ENCODE data around the gene SLC25A21.

The SLC25A21 gene

DNA sequence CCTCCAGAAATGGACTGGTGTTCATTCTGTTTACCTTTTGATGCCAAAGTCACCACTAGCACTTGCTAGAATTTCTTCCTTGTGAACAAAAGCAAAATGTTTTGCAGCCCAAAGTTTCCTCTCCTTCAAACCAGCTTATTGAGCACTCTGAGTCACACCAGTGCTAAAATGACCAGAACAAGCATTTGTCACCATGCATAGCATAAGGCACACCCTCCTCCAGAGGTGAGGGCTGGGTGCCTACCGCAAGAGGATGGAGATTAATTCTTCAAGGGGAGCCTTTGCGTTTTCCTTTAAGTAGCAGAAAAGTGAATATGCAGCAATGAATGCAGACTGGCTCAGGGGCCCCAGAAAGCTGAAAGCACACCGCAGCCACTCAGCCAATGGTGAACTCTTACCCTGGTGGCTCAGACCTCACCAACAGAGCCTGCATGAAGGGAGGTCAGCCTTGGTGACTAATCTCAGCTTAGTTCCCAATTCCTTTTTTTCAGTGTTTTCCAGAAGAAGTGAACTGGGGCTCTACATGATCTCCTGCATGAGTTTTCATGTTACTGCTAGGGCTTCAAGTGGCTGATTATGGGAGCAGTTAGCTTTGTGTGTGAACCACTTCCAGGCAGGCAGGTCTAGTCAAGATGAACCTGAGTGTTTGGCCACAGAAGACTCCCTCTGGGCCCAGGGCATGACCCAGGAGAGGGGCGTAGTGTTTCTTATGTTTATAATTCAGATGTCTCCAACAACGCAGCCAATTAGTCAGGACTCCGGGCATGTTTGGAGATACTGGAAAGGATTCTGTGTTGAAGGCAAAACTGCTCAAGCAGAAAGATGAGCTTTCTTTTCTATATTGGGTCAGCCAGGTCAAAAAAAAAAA is 414.4 kb downstream of the SLC25A21 start:
- no peak for DNase-seq (ENCODE audit: low read depth)

DNA sequence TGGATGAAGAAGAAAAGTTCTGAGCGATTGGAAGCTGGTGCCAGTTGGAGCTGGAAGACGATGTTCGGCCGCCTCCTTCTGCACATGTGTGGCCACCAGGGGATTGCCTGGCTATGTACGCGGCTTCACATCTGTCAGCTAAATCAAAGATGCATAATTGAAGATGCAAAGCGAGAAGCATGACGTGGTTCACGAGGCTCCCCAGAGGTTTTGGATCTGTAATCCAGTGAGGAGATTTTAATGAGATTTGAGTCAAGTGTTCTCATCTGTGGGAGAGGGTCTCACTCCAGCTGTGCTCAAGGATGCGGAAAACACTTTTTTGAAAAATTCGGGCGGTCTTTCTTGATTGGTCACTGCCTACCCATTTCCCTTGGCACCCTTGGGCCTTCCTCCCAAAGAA is 416.2 kb downstream of the SLC25A21 start:
- no peak for DNase-seq (ENCODE audit: low read depth)

DNA sequence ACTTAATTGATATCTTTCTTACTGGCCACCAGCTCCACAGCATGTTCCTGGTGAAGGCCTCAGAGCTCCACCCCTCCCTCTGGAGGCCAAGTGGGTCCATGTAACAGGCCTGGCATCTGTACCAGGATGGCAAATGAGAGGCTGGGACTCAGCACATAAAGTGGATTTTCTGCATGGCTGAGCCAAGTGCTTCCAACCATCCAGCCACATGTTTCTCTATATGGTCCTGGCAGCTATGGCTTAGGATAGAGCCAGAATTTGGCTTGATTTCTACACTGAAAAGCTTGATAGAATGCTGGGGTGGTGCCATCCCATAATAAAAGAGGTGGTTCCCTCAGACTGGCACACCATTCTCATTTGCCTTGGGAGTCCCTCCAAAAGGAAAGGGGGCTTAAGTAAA is 416.6 kb downstream of the SLC25A21 start:
- no peak for DNase-seq (ENCODE audit: low read depth)

DNA sequence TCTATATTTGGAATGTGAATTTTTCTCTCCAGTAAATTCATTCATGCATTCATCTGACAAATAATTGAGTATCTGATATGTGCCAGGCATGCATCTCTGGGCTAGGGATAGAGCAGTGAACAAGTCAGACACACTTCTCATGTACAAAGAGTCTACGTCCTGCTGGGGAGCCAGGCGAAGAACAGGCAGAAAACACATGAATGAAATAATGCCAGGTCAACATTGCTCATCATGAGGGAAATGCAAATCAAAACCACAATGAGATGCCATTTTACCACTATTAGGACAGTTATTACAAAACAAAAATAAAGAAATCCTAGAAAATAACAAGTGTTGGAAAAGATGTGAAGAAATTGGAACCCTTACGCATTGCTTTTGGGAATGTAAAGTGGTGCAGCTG is 420.5 kb downstream of the SLC25A21 start:
- DNase-seq (ENCODE audit: low read depth): no peak

DNA sequence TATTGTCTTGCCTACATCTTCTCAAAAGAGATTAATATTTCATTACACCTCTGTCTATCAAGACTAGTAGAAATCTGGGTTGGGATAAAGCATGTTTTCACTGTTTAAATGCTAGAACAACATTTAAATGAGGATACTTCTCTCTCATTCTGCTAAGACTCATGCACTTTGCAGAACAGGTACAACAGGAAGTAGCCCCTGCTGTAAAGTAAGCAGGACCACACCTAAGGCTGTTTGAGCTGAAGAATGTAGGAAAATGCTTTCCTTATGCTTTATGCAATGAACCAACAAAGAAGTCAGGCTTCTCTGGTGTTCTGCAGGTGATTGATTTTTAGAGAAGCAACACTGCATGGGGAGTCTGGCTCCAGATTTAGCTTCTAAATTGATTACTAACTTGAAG is 421.3 kb downstream of the SLC25A21 start:
- no peak for DNase-seq (ENCODE audit: low read depth)

DNA sequence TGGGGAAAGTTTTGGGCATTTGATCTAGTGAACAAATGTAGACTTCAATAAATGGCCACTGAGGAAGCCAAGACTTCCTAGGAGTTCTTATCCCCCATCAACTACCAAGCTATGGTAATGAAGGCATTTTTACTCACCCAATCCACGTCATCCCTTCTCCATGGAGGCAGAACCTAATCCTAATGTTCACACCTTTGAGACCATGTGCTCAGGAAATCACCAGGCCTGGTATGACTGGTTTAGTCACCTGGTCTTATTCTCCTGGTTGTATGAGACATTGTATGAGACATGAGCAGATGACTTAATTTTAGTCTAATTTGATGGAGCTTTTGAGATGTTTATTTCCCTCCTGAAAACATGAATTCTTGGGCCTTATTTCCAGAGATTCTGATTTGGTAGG is 422.2 kb downstream of the SLC25A21 start:
- no peak for DNase-seq (ENCODE audit: low read depth)

DNA sequence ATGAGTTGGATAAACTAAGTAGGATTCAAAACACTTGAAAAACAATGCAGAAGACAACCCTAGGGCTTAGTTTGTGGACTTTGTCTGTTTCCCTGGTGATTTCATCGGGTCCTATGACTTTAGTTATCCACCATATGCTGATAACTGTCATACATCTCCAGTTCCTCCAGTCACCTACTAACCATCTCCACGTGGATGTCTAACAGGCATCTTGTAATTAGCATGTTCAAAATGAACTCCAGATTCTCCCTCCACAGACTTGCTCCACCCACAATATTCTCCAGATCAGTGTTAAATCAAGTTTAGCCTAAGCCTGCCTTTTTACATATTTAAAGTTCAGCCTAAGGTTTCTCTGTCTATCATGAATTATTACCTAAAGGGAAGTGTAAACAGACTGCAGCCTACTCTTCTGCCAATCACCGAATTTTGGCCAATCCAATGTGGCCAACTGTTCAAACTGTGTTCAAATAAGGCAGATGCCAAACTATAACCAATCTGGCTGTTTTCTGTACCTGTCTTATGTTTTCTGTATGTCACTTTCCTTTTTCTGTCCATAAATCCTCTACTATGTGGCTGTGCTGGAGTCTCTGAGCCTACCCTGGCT is 423.7 kb downstream of the SLC25A21 start:
- no peak for DNase-seq (ENCODE audit: low read depth)

DNA sequence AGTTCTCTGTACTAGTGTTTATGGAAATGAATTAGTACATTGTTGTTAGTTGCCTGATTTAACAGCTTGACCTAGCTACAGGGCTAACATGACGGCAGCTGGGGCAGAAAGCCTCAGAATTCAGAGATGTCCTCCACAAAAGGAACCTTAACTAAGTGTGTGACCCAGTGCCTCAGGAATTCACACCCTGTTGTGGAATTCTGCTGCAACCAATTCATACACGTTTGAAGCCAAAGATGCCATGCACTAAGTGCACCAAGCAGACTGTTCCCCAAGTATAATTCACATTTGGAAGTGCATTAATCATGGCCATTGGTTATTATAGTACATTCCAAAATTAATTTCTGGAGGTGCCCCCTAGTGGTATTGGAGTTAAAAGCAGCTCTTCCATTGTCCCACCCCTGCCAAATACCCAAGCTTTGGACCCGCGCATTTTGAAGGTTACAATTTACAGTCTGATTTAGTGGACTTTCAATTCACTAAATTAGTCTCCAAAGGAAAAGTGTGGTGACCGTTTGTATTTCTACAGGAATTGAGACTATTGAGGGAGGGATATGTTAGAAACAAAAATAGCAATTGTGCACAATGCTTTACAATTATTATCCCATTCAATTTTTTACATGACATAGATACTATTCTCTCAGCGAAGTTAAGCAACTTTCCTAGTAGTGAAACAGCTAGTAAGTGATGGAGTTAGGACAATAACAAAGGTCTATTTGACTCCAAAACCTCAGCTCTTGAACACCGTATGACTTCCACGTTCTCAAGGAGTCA is 424.8 kb downstream of the SLC25A21 start:
- no peak for DNase-seq (ENCODE audit: low read depth)

DNA sequence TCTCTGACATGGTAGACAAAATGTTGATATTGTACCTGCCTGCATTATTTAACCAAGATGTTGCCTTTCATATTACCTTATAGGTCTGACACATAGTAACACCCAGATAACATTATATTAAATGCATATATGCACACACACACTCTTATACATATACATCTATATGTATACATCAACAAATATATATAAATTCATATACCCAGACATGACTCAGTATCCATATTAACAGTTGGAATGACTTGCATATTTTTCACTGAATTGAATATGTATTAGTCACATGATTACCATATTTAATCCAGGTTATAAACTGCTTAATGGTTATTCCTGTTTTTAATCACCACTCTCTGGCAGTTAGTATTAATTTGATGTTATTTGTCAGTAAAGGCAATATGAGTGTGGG is 425.5 kb downstream of the SLC25A21 start:
- DNase-seq (ENCODE audit: low read depth): no peak

DNA sequence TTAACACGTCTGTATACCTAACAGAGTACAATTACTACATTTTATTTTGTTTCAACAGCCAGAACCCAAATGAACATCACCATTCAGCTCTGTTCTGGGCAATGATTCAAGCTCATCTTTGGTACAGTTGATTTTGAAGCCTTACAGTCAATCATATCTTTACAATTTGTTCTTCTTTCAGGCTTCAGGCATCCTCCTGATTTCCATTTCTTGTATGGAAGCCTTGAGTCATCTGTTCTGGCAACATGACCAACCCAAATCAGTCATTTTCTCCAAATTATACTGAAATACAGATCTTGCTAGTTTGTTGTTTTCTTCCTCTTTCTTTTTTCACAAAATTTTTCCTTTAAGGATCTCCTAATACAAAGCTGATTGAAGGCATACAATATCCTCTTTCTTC is 430.5 kb downstream of the SLC25A21 start:
- no peak for DNase-seq (ENCODE audit: low read depth)

DNA sequence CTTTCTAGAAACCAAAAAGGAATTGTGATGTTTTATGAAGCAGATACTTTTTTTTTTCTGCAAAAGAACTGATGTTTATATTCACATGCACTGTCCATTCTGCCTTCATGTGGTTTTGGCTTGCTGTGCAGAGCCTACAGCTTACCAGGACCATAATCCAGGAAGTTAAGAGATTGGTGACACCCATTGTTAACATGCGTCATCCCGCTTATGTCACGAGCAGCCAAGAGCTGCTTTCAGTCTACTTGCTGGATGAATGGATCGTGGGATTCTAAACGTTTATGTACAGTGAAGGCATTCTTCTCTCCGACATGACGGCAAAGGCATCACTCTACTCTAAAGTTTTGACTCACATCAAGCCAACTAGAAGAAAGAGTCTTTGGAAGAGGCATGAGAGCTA is 434.1 kb downstream of the SLC25A21 start:
- DNase-seq (ENCODE audit: low read depth): no peak

DNA sequence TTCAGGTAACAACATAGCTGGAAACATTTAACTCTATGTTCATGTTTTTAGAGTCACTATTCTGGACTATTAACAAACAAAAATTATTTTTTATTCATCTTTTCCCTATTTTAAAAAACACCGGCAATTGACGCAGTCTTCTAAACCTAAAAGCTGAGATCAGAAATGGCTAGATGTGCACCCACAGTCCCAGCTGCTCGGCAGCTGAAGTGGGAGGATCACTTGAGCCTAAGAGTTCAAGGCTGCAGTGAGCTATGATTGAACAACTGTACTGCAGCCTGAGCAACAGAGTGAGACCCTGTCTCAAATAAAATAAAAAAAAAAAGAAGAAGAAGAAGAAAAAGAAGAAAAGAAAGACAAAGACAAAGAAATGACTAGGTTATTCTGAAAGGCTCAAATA is 446.3 kb downstream of the SLC25A21 start:
- DNase-seq (ENCODE audit: low read depth): no peak

DNA sequence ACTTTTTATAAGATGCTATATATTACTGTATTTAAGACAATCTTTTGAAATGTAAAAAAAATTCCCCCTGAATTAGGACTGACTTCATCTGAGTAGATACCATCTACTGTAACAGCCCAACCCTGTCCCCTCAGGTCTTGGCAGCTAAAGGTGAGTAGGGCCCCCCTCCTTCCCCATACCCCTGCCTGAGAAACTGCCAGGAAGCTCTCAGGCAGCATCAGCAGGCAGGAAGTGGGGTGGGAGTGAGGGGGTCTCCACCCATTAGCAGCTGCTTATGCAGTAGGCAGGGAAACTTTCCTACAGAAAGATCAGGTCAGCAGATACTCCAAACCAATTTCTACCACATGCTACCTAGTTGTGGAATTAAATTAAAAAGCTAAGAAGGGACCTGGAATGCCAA is 448.2 kb downstream of the SLC25A21 start:
- DNase-seq (ENCODE audit: low read depth): no peak

DNA sequence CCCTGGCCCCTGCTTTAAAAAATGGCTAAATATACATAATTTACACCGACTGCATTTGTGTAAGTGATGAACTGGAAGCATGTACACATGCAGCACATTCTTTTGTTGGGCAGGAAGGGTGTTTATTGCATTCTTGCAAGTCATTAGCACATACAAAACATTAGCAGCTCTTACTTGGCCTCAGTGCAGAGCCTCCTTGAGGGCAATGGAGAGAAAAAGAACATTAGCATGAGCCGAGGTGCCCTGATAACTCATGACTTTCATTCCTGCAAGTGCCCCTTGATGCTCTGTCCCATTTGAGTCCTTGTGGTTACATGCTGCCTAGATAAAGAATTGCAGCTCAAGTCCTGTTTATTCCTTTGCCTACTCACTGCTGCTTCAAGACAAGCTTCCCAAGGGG is 448.9 kb downstream of the SLC25A21 start:
- DNase-seq (ENCODE audit: low read depth): no peak

DNA sequence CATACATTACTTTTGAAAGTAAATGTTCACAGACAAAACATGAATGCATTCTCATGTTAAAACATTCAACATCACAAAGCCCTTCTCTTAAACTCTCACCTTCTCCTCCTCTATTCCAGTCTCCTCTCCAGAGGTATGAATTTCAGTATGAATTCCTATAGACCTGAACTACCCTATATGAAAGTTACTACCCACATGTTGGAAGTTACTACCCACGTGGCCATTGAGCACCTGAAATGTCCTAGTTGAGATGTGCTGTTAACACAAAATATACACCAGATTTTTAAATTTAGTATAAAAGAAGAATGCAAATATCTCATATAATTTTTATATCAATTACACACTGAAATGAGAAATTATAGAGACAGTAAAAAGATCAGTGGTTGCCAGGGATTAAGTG is 450.5 kb downstream of the SLC25A21 start:
- no peak for DNase-seq (ENCODE audit: low read depth)

DNA sequence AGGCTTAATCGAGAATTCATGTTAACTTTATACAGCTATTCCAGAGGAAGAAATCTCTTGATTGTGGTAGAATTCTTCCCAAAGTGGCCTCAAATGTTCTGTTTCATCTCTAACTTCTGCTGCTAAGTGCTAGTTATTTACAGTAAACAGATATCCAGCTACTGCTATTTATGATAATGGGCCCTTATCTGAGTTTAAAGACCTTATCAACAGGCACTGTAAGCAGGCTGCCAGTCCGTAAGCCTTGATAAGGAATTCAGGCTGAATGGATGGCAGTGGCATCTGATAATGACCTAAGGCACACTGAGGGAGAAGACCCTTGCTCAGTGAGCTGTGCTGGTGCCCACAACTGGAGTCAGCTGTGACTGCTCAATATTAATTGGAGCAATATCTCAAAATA is 451.7 kb downstream of the SLC25A21 start:
- no peak for DNase-seq (ENCODE audit: low read depth)

DNA sequence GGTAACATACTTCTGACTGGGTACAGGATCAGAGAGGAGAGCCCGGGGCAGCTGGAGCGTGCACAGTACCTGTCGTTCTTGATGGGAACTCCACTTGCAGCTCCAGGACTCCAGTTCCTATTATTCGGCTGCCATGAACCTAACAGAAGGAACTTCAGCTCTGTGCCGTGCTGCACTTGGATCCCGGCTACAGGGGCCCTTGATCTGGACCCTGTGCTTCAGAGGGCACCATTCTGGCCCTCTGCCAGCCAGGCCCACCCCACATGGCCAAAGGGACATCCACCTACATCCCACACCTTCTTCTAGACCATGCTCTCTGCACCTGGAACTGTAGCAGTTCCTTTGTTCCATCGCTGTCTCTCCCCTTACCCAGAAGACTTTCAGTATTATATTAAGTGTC is 452.6 kb downstream of the SLC25A21 start:
- no peak for DNase-seq (ENCODE audit: low read depth)

DNA sequence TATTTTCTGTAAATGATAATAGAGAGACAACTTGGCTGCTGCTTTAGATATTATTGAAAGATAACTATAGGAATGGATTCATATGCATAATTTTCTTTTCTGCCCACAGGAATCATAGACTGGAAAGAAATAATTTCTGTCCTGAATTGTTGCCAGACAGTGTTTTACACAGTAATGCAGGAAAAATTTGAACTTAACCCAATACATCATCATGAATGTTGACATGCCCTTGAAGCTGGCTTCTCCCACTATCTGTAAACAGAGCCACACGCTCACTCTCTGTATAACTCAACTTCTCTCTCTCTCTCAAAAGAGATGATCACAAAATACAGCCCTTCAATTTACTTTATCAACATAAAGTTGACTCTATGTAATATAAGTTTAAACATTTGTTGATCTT is 454.2 kb downstream of the SLC25A21 start:
- DNase-seq (ENCODE audit: low read depth): no peak

DNA sequence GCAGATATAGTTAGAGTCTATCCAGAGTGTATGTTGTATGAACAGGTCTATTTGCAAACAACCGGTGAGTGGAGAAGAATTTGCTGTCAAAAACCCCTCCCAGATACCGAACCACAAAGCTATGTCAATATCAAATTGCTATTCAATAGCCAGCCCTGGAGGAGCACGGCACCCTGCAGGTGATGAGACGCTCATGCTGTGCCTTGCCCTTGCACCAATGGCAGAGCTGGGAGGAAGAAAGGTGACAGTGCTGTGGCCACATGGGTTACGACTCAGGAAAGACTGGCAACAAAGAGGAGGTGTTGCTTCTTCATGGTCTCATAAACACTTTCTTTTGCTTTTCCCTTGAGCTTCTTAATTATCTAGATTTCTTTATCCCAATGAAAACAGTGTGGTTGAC is 455.0 kb downstream of the SLC25A21 start:
- DNase-seq (ENCODE audit: low read depth): no peak

DNA sequence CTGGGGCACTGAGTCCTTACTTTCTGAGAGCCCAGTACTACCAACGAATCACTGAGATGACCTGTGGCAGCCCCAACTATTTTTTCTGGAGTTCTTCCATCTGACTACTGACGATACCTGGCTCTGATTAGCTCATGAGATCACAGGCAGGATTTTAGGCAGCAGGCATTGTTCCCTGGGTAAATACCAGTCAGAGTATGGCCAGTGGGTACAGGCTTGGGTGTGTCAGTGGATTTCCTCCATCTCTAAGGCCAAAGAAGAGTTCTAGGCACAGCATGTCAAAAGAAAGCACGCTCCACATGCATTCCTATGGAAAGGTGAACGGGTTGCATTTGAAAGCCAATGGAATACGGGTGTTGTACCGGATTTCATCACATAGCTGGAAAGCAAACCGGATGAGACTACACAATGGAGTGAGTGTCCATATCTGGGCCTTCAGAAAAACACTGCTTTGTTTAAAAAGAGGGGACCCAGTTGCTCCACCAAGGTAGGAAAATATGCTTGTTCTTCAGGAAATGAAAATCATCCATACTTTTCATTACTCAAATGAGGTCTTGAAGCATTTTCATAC is 455.7 kb downstream of the SLC25A21 start:
- DNase-seq (ENCODE audit: low read depth): no peak

DNA sequence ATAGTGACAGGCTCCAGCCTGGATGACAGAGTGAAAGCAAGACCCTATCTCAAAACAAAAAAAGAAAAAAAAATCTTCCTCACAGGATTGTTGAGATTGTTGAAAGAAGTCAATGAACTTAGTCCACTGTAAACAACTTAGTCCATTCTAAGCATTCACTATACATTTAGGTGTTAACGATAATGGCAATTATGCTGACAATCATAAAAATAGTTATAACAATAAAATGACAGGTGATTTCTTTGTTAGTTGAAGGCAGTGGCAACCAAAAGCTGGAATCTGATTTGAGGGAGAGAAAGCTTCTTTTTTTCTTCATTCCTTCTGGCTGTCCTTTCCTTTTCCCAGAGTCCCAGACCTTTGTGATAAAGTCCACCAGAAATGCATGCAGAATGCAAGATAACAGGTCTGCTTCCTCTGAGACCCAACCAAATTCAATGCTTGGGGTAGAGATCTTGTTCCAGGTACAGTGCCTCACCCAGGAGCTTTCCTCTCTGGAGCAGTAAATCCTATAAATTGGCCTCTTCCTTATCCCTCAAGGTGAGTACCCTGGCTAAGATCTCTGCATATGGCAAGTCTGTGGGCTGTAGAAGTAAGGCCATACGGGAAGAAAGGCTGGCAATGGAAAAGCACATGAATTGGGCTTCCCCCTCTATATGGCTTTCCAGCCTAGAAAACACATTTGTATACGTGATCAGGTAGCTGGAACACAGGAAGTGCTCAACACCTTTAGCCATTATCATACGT is 458.3 kb downstream of the SLC25A21 start:
- DNase-seq (ENCODE audit: low read depth): no peak

DNA sequence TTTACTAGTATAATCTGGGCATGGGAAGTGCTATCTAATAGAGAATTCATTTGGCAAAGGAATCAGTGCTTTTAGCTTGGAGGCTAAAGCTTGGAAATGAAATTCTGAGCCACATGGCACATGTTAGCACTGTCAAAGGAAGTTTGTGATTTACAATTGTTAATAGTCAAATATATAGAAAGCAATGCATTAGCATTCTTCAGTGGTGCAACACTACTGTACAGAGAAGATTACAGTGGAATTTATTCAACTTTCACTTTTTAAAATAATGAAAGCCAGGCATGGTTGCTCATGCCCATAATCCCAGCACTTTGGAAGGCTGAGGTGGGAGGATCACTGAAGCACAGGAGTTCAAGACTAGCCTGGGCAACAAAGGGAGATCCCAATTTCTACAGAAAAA is 464.8 kb downstream of the SLC25A21 start:
- no peak for DNase-seq (ENCODE audit: low read depth)

Measured in activated gamma-delta T cell treated with anti-CD3 and anti-CD28 coated beads, Interleukin-2, amount 50 U/mL, for 16 hours (primary cell).